Epithelial cell of proximal tubule (primary cell): Measurements from ENCODE around the gene HEPN1. TPM values are rescaled to one million over a fixed set of nuclear protein-coding genes. Genes with fewer than 3 reads are reported as not detected.

Experiments
- DNase-seq: peaks from one replicate; pipeline ENCODE4 v3.0.0-alpha.2; 2011; ENCODE audit warnings: low read depth
- H3K4me3 ChIP-seq: 2 replicates; pipeline ENCODE4 v1.5.1; 2011; ENCODE audit warnings: low read depth, mild to moderate bottlenecking, low read length
- total RNA-seq: library from RNA; depleted of rRNA; stranded (reverse); fragments of >200 nt; gene quantifications from 2 replicates; pipeline ENCODE4 v1.2.3, GENCODE V29; 2015
- TF ChIP-seq, protein P1 (sequence below): conservative IDR thresholded peaks from 2 replicates; pipeline ENCODE4 v1.5.1; 2012; ENCODE audit warnings: low read depth, mild to moderate bottlenecking, low read length

Gene HEPN1
- total RNA-seq, 1 donor from 2014 or later, result not detected

DNA sequence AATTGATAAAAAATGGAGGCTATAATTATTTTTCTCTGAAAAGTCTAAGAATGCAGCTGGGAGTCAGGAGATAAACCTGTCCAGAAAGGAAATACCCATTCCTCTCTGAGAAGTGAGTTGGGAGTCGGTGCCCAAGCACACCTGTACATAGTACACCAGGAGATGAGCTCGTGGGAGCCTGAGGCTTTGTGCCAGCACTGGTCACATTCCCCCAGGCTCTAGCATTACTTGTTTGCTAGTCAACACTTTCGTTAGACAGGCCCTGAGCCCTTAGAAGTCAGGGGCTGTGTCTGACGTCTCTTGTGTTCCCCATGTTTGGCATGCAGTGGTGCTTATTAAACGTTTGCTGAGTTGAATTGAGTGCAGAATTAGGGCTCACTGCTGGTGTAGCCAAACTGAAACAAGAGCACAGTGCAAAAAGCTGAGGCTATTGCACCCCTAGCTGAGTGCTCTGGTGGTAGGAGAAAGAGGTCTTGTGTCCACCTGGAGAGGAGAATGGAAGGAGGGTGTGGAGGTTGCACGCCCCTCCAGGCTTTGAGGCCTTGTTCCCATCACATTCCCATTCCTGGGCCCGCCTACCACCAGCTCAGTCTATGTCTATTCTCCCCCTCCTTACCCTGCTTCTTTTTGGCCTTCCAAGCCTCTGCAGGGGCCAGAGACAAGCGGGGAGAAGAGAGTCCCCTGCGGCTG, 28.2 kb upstream of the HEPN1 start:
- no peak for DNase-seq
- TF ChIP-seq, protein P1, sequence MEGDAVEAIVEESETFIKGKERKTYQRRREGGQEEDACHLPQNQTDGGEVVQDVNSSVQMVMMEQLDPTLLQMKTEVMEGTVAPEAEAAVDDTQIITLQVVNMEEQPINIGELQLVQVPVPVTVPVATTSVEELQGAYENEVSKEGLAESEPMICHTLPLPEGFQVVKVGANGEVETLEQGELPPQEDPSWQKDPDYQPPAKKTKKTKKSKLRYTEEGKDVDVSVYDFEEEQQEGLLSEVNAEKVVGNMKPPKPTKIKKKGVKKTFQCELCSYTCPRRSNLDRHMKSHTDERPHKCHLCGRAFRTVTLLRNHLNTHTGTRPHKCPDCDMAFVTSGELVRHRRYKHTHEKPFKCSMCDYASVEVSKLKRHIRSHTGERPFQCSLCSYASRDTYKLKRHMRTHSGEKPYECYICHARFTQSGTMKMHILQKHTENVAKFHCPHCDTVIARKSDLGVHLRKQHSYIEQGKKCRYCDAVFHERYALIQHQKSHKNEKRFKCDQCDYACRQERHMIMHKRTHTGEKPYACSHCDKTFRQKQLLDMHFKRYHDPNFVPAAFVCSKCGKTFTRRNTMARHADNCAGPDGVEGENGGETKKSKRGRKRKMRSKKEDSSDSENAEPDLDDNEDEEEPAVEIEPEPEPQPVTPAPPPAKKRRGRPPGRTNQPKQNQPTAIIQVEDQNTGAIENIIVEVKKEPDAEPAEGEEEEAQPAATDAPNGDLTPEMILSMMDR, result no peak
- no peak overlapping the region for H3K4me3 ChIP-seq

DNA sequence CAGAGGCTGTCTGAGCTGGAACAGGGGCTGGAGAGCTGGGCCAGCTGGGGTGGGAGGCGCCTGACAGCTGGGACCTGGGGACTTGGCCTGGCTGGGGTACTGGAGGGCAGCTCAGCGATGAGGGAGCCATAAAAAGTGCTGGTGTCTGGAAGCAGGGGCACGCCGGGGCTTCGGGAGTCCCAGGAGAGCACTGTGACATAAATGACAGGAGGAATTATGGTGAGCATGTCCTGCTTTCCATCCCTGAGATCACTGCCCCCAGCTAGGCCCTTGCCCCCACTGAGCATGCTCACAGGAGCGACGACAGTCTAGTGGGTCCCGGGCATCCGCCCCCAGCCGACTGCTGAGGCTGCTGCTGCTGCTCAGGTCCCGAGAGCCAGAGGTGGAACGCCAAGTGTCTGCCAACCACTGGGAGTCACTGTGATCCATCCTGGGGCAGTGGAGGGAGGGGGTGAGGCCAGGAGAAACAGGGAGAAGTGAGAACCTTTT, 27.6 kb upstream of the HEPN1 start:
- H3K4me3 ChIP-seq, result no peak overlapping the region
- TF ChIP-seq, protein P1, result peak; percentile 22
- no peak for DNase-seq

DNA sequence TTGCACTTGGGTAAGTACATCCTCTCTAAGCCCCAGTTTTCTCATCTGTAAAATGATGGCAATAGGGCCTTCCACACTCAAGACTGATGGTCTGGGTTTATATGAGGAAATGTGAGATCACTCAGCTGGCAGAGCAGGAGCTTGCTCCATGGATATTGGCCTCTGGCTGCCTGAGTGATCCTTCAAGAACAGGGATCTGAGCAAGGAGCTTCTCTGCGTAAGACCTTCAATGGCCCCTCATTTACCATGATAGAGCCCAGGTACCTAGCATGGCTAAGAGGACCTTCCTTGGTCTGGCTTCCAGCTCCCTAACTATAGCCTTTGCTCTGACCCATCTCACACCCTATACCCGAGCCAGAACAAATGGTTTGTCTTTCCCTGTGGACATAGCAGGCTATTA, 26.9 kb upstream of the HEPN1 start:
- DNase-seq, result no peak
- H3K4me3 ChIP-seq, result no peak overlapping the region
- TF ChIP-seq, protein P1, result no peak

DNA sequence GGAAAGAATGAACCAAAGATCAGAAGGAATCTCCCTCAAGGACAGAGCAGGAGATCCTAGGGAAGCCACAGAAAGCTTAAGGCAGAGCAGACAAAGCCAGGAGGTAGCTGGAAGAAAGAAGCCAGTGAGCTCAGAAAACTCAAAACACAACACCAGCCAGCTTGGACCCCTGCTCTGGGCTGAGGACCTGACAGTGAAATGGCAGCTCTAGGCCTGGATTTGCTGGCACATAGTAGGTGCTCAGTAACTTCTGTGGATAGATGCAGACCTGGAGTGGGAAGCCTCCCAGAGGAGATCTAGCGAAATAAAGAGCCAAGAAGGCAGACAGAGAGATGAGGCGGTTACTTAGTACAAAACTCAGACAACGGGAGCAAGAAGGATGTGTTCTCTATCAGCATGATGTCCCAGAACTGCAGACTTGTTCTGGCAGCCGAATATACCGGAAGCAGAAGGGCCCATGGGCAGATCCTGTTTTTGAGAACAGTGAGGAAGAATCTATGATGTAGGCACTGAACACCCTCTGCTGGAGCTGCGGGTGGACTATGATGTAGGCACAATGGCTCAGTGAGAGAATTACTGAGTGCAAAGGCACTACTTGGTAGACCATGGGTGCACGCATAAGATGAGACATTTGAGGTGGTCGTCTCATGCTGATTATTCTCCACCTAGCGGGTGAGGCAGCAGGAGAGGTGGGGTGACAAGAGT, 26.1 kb upstream of the HEPN1 start:
- TF ChIP-seq, protein P1, result no peak
- DNase-seq, result no peak
- H3K4me3 ChIP-seq, result no peak overlapping the region

DNA sequence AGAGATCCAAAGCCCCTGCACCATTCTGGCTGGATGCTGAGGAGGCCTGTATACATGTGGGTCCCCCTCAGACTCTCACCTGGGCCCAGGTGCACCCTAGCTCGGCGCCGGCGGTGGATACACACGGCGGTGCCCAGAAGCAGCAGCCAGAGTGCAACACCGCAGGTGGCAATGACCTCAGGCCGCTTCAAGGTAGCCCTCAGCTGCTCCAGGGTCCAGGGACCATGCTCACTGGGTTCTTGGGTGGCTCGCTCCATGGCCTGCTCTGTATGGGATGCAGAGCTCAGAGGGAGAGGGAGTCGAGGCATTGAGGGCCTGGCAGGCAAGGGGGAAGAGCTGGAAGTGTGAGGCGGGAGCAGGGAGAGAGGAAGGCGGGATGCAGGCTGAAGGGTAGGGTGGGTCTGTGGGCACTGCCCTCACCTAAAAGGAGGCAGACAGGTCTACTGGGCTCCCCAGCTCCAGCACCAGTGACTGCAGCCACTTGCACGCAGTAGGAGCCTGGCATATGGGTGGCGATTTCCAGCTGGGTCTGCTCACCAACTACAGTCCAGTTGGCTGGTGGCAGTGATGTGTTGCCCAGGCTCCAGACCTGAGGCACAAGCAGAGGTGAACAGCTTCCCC, 25.2 kb upstream of the HEPN1 start:
- H3K4me3 ChIP-seq, result no peak overlapping the region
- TF ChIP-seq, protein P1, result no peak
- no peak for DNase-seq

DNA sequence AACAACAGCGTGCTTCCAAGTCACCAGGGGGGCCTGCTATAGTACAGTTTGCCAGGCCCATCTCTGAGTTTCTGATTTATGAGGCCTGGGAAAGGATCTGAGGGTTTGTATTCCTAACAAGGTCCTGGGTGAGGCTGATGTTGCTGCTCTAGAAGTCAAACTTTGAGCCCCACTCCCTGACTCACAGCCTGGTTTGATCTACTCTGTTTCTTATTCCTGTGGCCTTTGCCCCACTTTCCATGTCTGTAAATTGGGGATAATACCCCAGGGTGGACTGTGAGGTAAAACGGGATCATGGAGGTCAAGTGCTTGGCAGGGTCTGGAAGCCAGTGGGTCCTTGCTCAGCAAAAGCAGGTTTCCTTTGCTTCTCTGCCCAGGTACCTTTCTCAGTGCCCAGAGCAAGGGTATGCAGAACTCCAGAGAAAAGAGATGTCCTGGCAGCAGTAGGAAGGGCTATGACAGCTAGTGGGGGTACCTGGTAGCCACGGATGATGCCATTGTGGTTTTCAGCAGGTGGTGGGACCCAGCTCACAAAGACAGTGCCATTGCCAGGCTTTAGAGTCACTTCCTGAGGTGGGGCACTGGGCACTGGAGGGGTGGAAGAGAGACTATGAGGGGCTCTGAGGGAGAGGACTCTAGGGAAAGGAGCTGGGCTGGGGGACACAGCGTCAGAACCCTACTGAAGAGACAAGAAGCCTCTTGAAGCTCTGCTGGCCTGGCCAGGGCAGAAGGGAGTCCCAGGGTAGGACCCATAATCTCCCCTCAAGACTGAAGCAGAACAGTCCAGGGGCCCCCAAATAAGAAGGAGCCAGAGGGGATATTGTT, 24.2 kb upstream of the HEPN1 start:
- no peak overlapping the region for H3K4me3 ChIP-seq
- TF ChIP-seq, protein P1, result no peak
- no peak for DNase-seq
